ENCODE data around the gene ARSB.

ARSB gene

DNA sequence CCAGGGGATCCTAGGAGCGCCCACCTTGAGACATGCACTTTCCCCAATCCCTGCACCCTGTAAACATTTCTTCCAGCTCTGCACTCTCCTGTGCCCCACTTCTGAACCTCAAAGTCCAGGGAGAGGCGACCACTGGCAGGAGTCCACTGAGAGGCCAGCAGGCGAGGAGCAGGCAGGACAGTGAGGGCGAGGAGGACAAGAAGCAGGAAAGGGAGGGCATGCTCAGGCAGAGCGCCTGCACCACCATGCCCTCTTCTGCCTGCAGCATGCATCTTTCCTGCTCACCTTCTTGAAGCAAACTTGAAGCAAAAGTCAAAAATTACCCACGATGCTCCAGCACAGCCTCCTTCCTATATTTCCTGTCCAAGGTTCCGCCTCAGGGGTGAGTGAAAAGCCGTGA lies 10.1 kb downstream of the ARSB start:
- in situ Hi-C loops (cut with MboI; ENCODE audit: low pct_unique_long_range_greater_than_20kb, low sequenced_read_pairs, unreplicated experiment): no loop called here
- DNase-seq (ENCODE audit: low spot score): no peak
- TF ChIP-seq CTCF (IDR thresholded peaks at IDR 0.05; ENCODE audit: extremely low read depth, insufficient read depth, missing control alignments): no peak

- TF ChIP-seq CTCF (IDR thresholded peaks at IDR 0.05; ENCODE audit: extremely low read depth, insufficient read depth, missing control alignments): no peak
- in situ Hi-C loops (cut with MboI; ENCODE audit: low pct_unique_long_range_greater_than_20kb, low sequenced_read_pairs, unreplicated experiment): no loop called here
- DNase-seq (ENCODE audit: low spot score): no peak
These were observed 10.5 kb downstream of the ARSB start for GRCh38 chr5:78974601-78975000.

GRCh38 chr5:78974011-78974410 lies 11.1 kb downstream of the ARSB start:
- DNase-seq (ENCODE audit: low spot score): no peak
- in situ Hi-C loops (cut with MboI; ENCODE audit: low pct_unique_long_range_greater_than_20kb, low sequenced_read_pairs, unreplicated experiment): no loop called here
- no peak for TF ChIP-seq CTCF (IDR thresholded peaks at IDR 0.05; ENCODE audit: extremely low read depth, insufficient read depth, missing control alignments)

- TF ChIP-seq CTCF (IDR thresholded peaks at IDR 0.05; ENCODE audit: extremely low read depth, insufficient read depth, missing control alignments): no peak
- no peak for DNase-seq (ENCODE audit: low spot score)
- in situ Hi-C loops (cut with MboI; ENCODE audit: low pct_unique_long_range_greater_than_20kb, low sequenced_read_pairs, unreplicated experiment): no loop called here
These were observed 12.3 kb downstream of the ARSB start for GRCh38 chr5:78972654-78973428.

GRCh38 chr5:78971998-78972397 lies 13.1 kb downstream of the ARSB start:
- in situ Hi-C loops (cut with MboI; ENCODE audit: low pct_unique_long_range_greater_than_20kb, low sequenced_read_pairs, unreplicated experiment): no loop called here
- no peak for TF ChIP-seq CTCF (IDR thresholded peaks at IDR 0.05; ENCODE audit: extremely low read depth, insufficient read depth, missing control alignments)
- no peak for DNase-seq (ENCODE audit: low spot score)

GRCh38 chr5:78968781-78969180 lies 16.3 kb downstream of the ARSB start:
- no peak for DNase-seq (ENCODE audit: low spot score)
- in situ Hi-C loops (cut with MboI; ENCODE audit: low pct_unique_long_range_greater_than_20kb, low sequenced_read_pairs, unreplicated experiment): loop anchor here (10.0 kb wide), 1 partner anchor 74 kb away; no protein-coding TSS in a partner anchor
- TF ChIP-seq CTCF (IDR thresholded peaks at IDR 0.05; ENCODE audit: extremely low read depth, insufficient read depth, missing control alignments): no peak
